ENCODE measurements around the gene TNFRSF1A. TPM values are rescaled to one million over a fixed set of nuclear protein-coding genes. Genes with fewer than 3 reads are reported as not detected.

Gene TNFRSF1A
- total RNA-seq, 4 donors from 2014 or later: 121 to 190 (median 134) TPM

GRCh38 chr12:6343518-6343917, 1.6 kb upstream of the TNFRSF1A start:
- TF ChIP-seq POLR2A (IDR thresholded peaks at IDR 0.05) (no peak), CTCF (IDR thresholded peaks at IDR 0.05) (no peak)
- no peaks in the 10 kb centered on the region for H3K9me3 ChIP-seq
- peaks cover 49 to 82% (median 63%) of the 10 kb centered on the region in 3 donors for H3K4me1 ChIP-seq
- peak overlapping the region; percentile 25 to 100 (median 96) for H3K27ac ChIP-seq
- DNase-seq: no peak
- H3K27me3 ChIP-seq: no peaks in the 10 kb centered on the region
- 75 to 100% methylated on average over 1 to 3 of the region's 5 CpGs for WGBS, 2 donors
- H3K36me3 ChIP-seq: peaks cover 0 to 22% (median 0%) of the 10 kb centered on the region in 3 donors
- H3K4me3 ChIP-seq: no peak overlapping the region
- intact Hi-C loops (cut with DNase I): no loop called here

DNA sequence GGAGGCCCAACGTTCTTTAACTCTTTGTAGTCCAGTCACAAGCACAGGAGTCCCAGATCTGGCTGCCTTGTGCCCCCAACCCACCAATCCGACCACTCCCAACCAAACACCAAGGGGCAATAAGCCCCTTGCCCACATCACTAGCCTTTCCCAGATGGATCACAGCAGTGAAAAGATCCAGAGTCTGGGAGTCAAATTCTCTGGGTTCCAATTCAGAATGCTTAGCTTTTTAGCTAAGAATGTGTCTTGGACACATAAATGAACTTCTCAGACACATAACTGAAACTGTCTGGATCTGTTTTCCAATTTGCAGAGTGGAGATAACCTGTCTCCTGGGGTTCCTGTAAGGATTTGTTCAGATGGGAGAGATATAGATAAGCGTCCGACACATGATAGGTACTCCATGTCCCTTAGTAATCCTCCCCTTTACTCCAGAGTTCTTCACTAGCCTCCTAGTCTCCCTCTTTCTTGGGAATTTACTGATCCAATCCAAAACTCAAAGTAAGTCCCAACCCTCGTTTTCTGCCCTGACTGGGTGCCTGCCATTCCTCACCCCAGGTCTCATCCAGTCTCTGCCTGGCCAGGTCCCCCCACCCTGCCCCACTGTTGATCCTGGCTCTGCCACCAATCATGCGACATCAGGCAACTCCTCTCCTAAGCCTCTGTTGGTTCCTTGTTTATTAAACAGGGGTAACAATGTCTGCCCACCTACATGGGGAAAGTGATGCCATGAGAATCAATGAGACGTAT, 439 bp upstream of the TNFRSF1A start:
- Histone ChIP-seq H3K27ac (peak overlapping the region; percentile 95 to 100 (median 96)), H3K9me3 (no peaks in the 10 kb centered on the region), H3K4me3 (peak overlapping the region; percentile 62 to 96 (median 81)), H3K27me3 (no peaks in the 10 kb centered on the region), H3K36me3 (peaks cover 0 to 10% (median 0%) of the 10 kb centered on the region in 3 donors), H3K4me1 (peaks cover 54 to 84% (median 66%) of the 10 kb centered on the region in 3 donors)
- no peak for TF ChIP-seq POLR2A (IDR thresholded peaks at IDR 0.05)
- no peak for TF ChIP-seq CTCF (IDR thresholded peaks at IDR 0.05)
- WGBS, 2 donors: 26 to 39% methylated on average over 7 of the region's 7 CpGs
- intact Hi-C loops (cut with DNase I): no loop called here
- no peak for DNase-seq

GRCh38 chr12:6340745-6341416, 995 bp downstream of the TNFRSF1A start:
- DNase-seq: no peak
- H3K27ac ChIP-seq: peak overlapping the region; percentile 95 to 100 (median 96)
- peaks cover 59 to 84% (median 61%) of the 10 kb centered on the region in 3 donors for H3K4me1 ChIP-seq
- intact Hi-C loops (cut with DNase I): no loop called here
- no peaks in the 10 kb centered on the region for H3K36me3 ChIP-seq
- H3K27me3 ChIP-seq: no peaks in the 10 kb centered on the region
- WGBS, 2 donors: 1 to 3% methylated on average over 14 to 15 of the region's 15 CpGs
- H3K4me3 ChIP-seq: peak overlapping the region; percentile 62 to 96 (median 81)
- no peaks in the 10 kb centered on the region for H3K9me3 ChIP-seq
- TF ChIP-seq POLR2A (IDR thresholded peaks at IDR 0.05): peak in 1 of 4 donors; percentile 4
- no peak for TF ChIP-seq CTCF (IDR thresholded peaks at IDR 0.05)

DNA sequence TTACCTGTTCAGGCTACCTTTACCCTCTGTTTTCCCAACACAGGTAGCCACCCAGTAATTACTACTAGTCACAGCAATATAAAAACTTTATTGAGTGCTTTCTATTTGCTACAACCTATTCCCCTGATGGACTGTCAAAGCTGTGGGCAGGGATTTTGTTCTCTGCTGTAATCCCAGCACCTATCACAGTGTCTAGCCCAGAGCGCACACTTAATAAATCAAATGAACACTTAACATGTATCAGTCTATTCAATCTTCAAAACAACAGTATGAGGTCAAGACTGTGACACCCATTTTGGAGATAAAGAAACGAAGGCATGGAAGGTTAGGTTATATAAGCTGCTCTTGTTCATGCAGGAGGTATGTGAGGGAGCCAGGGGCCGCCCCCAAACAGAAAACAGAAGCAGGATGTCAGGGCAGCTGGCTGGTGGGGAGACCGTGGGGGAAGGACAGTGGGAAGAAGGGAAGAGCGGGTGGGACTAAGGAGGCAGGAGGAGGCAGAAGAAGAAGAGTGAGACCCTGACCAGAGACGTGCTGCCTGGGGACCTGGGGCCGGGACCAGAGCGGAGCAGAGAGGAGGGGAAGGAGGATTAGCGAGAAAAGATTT, 1.7 kb downstream of the TNFRSF1A start:
- H3K27me3 ChIP-seq: no peaks in the 10 kb centered on the region
- H3K9me3 ChIP-seq: no peaks in the 10 kb centered on the region
- H3K27ac ChIP-seq: peak overlapping the region; percentile 95 to 100 (median 96)
- 0 to 6% methylated on average over 9 of the region's 9 CpGs for WGBS, 2 donors
- H3K36me3 ChIP-seq: peaks cover 0 to under 1% (median 0%) of the 10 kb centered on the region in 3 donors
- TF ChIP-seq CTCF (IDR thresholded peaks at IDR 0.05) (no peak), POLR2A (IDR thresholded peaks at IDR 0.05) (peak in 2 of 4 donors; percentile 15 to 51)
- DNase-seq: no peak
- intact Hi-C loops (cut with DNase I): no loop called here
- peaks cover 61 to 84% (median 61%) of the 10 kb centered on the region in 3 donors for H3K4me1 ChIP-seq
- peak overlapping the region; percentile 62 to 96 (median 81) for H3K4me3 ChIP-seq

Data from esophagus squamous epithelium (tissue), 5 donors.